Measurements from ENCODE around the gene BIN2. TPM values are rescaled to one million over a fixed set of nuclear protein-coding genes. Genes with fewer than 3 reads are reported as not detected.
A peak's percentile ranks its signal among the peaks of the same experiment; 100 is the strongest.
"Not testable (repeated sequence)": the region's sequence is repeated elsewhere in the genome, so short reads cannot be mapped to it uniquely, and the experiment has no call there.

The BIN2 gene
- total and polyA plus RNA-seq, 9 of the 15 experiments (the other 6 are each of a cell fraction or from before 2014, with no cell fraction given) = 0.04 to 0.39 (median 0.25) TPM; not detected in 1

DNA sequence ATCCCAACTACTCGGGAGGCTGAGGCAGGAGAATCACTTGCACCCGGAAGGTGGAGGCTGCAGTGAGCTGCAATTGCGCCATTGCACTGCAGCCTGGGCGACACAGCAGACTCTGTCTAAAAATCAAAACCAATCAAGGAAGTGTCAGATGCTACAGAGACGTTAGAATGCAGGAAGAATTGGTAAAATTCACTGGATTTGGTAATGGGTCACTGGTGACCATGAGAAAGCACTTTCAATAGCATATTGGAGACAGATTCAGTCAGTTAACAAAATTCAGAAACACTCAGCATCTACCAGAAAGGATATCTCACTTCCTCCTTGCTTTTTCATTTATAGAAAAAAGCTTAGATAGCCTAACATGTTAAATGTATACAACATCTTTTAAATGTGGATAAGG, 17.5 kb downstream of the BIN2 start (continued):
- TF ChIP-seq, protein P1, sequence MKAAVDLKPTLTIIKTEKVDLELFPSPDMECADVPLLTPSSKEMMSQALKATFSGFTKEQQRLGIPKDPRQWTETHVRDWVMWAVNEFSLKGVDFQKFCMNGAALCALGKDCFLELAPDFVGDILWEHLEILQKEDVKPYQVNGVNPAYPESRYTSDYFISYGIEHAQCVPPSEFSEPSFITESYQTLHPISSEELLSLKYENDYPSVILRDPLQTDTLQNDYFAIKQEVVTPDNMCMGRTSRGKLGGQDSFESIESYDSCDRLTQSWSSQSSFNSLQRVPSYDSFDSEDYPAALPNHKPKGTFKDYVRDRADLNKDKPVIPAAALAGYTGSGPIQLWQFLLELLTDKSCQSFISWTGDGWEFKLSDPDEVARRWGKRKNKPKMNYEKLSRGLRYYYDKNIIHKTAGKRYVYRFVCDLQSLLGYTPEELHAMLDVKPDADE (conservative IDR thresholded peaks at IDR 0.05; ENCODE audit: control insufficient read depth, low read depth, low read length) = no peak
- TF ChIP-seq FIP1L1 (IDR thresholded peaks at IDR 0.05; ENCODE audit: low read depth, low read length, poor library complexity, severe bottlenecking) (no peak), TBP (optimal IDR thresholded peaks at IDR 0.05; ENCODE audit: low read depth, low read length) (no peak), ZNF436 (CRISPR knock-in tag; IDR thresholded peaks at IDR 0.05) (no peak)

GRCh38 chr12:51300768-51301167, 23.2 kb downstream of the BIN2 start:
- ATAC-seq; POLR2A ChIA-PET; H3K9me1 ChIP-seq (ENCODE audit: control insufficient read depth, insufficient read depth, low read length); H3K27me3 ChIP-seq (ENCODE audit: control insufficient read depth in 2 of 2, insufficient read depth in 2 of 2, low read length in 2 of 2); H3K36me3 ChIP-seq (ENCODE audit: control insufficient read depth, insufficient read depth, low read length); BruUV-seq (replicated peaks); FAIRE-seq; H3K4me3 ChIP-seq; H4K20me1 ChIP-seq (replicated peaks; ENCODE audit: control insufficient read depth, insufficient read depth, low read length); H3K4me1 ChIP-seq (replicated peaks in 1 of 2; ENCODE audit: control insufficient read depth in 2 of 2, insufficient read depth in 2 of 2, low read length in 2 of 2); in situ Hi-C loops (cut with MboI); H3K9ac ChIP-seq (ENCODE audit: insufficient read depth in 1 of 2, low read depth in 2 of 2, low read length in 2 of 2); intact Hi-C loops (cut with micrococcal nuclease); H3K4me2 ChIP-seq (ENCODE audit: insufficient read depth, low read length); H3K27ac ChIP-seq (ENCODE audit: extremely low read depth, low read depth, low read length); CTCF ChIA-PET (ENCODE audit: low intra/inter-chr PET ratio); H3K79me2 ChIP-seq (ENCODE audit: control insufficient read depth, insufficient read depth, low read length); H3K9me3 ChIP-seq (replicated peaks; ENCODE audit: control insufficient read depth, insufficient read depth, low read depth, low read length): not testable (repeated sequence)
- WGBS (ENCODE audit: insufficient coverage, low coverage, missing lambda C conversion rate) = 59% methylated on average over 10 of the region's 10 CpGs
- peak overlapping the region; percentile 64 for H2AFZ ChIP-seq (ENCODE audit: low read depth, low read length)
- peak in 1 of 4 experiments; percentile 31 for DNase-seq (ENCODE audit: extremely low read depth in 1 of 4, low spot score in 3 of 4)
- TF ChIP-seq EGR1 (conservative IDR thresholded peaks at IDR 0.05) = peak; percentile 86
- TF ChIP-seq ZNF121 (CRISPR knock-in tag; conservative IDR thresholded peaks at IDR 0.05) = 0 out of 2 replicates have a peak, but pooled peaks have one; percentile 14
- TF ChIP-seq, protein P2, sequence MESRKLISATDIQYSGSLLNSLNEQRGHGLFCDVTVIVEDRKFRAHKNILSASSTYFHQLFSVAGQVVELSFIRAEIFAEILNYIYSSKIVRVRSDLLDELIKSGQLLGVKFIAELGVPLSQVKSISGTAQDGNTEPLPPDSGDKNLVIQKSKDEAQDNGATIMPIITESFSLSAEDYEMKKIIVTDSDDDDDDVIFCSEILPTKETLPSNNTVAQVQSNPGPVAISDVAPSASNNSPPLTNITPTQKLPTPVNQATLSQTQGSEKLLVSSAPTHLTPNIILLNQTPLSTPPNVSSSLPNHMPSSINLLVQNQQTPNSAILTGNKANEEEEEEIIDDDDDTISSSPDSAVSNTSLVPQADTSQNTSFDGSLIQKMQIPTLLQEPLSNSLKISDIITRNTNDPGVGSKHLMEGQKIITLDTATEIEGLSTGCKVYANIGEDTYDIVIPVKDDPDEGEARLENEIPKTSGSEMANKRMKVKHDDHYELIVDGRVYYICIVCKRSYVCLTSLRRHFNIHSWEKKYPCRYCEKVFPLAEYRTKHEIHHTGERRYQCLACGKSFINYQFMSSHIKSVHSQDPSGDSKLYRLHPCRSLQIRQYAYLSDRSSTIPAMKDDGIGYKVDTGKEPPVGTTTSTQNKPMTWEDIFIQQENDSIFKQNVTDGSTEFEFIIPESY (CRISPR knock-in tag; IDR thresholded peaks at IDR 0.05) = 0 out of 2 replicates have a peak, but pooled peaks have one; percentile 28

Measured in K562 (cell line).